WTC11 (cell line): ENCODE measurements around the gene SLC19A1. TPM values are rescaled to one million over a fixed set of nuclear protein-coding genes. Genes with fewer than 3 reads are reported as not detected.

ENCODE experiments used
- ATAC-seq: fragments of 200-7000 bp; cut with Tn5 transposase; 2 replicates; pipeline ENCODE4 v1.10.0; 2021; ENCODE audit warnings: mild to moderate bottlenecking, moderate library complexity
- CTCF ChIA-PET: fragments of 300-600 bp; sonication (Branson Sonifier 250); formaldehyde crosslinking; loops from one replicate; lab custom pipeline; 2021; ENCODE audit warnings: antibody characterized with exemption; lab: Charles Lee
- POLR2A ChIA-PET: fragments of 350-600 bp; sonication (Branson Sonifier 250); formaldehyde crosslinking; loops from one replicate; lab custom pipeline; 2021; ENCODE audit warnings: antibody characterized with exemption; lab: Charles Lee
- DNase-seq: peaks from one replicate; pipeline ENCODE4 v3.0.0; 2021; ENCODE audit warnings: low spot score
- H3K27ac Mint-ChIP-seq: 2 replicates; pipeline ENCODE4 v1.8.0; 2021; ENCODE audit warnings: mixed read lengths
- H3K27me3 Mint-ChIP-seq: 2 replicates; pipeline ENCODE4 v1.8.0; 2021; ENCODE audit warnings: low read depth, mild to moderate bottlenecking, moderate library complexity, mixed read lengths
- H3K36me3 Mint-ChIP-seq: 2 replicates; pipeline ENCODE4 v1.8.0; 2021; ENCODE audit warnings: mixed read lengths
- H3K4me1 Mint-ChIP-seq: 2 replicates; pipeline ENCODE4 v1.8.0; 2022; ENCODE audit warnings: mixed read lengths
- H3K4me3 Mint-ChIP-seq: 2 replicates; pipeline ENCODE4 v1.8.0; 2021; ENCODE audit warnings: mild to moderate bottlenecking, moderate library complexity, mixed read lengths
- H3K9me3 Mint-ChIP-seq: 2 replicates; pipeline ENCODE4 v1.8.0; 2021; ENCODE audit warnings: mixed read lengths
- ATF2 ChIP-seq: sonication (generic); formaldehyde crosslinking; IDR thresholded peaks from 2 replicates; pipeline ENCODE4 v1.8.1; 2022; ENCODE audit warnings: low read depth, missing genetic modification reagents, borderline replicate concordance
- CBFB ChIP-seq: sonication (generic); formaldehyde crosslinking; IDR thresholded peaks from 2 replicates; pipeline ENCODE4 v1.8.1; 2022; ENCODE audit warnings: mild to moderate bottlenecking, low read depth, missing genetic modification reagents
- CREM ChIP-seq: sonication (generic); formaldehyde crosslinking; IDR thresholded peaks from 2 replicates; pipeline ENCODE4 v1.8.1; 2022; ENCODE audit warnings: mild to moderate bottlenecking, missing genetic modification reagents, moderate library complexity
- E2F1 ChIP-seq: sonication (generic); formaldehyde crosslinking; IDR thresholded peaks from 2 replicates; pipeline ENCODE4 v1.8.0; 2022; ENCODE audit warnings: mild to moderate bottlenecking, missing genetic modification reagents
- E2F4 ChIP-seq: sonication (generic); formaldehyde crosslinking; IDR thresholded peaks from 2 replicates; pipeline ENCODE4 v1.8.1; 2022; ENCODE audit warnings: low read depth, mild to moderate bottlenecking, moderate library complexity, missing genetic modification reagents, borderline replicate concordance
- EMX1 ChIP-seq: fragments of 250-450 bp; sonication (Bioruptor Pico); IDR thresholded peaks from 2 replicates; pipeline ENCODE4 v1.8.0; 2021; ENCODE audit warnings: mild to moderate bottlenecking
- FOXK1 ChIP-seq: sonication (generic); formaldehyde crosslinking; IDR thresholded peaks from 2 replicates; pipeline ENCODE4 v1.8.0; 2022; ENCODE audit warnings: mild to moderate bottlenecking, moderate library complexity, missing genetic modification reagents
- FOXP4 ChIP-seq: sonication (generic); formaldehyde crosslinking; IDR thresholded peaks from 2 replicates; pipeline ENCODE4 v1.8.0; 2022; ENCODE audit warnings: mild to moderate bottlenecking, missing genetic modification reagents
- GRHL2 ChIP-seq: fragments of 250-450 bp; sonication (Bioruptor Pico); IDR thresholded peaks from 2 replicates; pipeline ENCODE4 v1.8.0; 2022; ENCODE audit warnings: mild to moderate bottlenecking, moderate library complexity; ENCODE audit not compliant: insufficient replicate concordance, severe bottlenecking
- HMGA2 ChIP-seq: fragments of 250-450 bp; sonication (Bioruptor Pico); IDR thresholded peaks from 2 replicates; pipeline ENCODE4 v1.4.0; 2021; ENCODE audit warnings: mild to moderate bottlenecking, moderate library complexity
- MAX ChIP-seq: sonication (generic); formaldehyde crosslinking; IDR thresholded peaks from 2 replicates; pipeline ENCODE4 v1.8.0; 2022; ENCODE audit warnings: mild to moderate bottlenecking, missing genetic modification reagents
- MYBL2 ChIP-seq: sonication (generic); formaldehyde crosslinking; IDR thresholded peaks from 2 replicates; pipeline ENCODE4 v1.8.1; 2023; ENCODE audit warnings: mild to moderate bottlenecking, moderate library complexity, missing genetic modification reagents
- NFATC4 ChIP-seq: fragments of 250-450 bp; sonication (Bioruptor Pico); IDR thresholded peaks from 2 replicates; pipeline ENCODE4 v1.9.0; 2021; ENCODE audit warnings: mild to moderate bottlenecking
- NFYB ChIP-seq: sonication (generic); formaldehyde crosslinking; conservative IDR thresholded peaks from 2 replicates; pipeline ENCODE4 v1.8.0; 2022; ENCODE audit warnings: low read depth, missing genetic modification reagents
- NR1H2 ChIP-seq: sonication (generic); formaldehyde crosslinking; IDR thresholded peaks from 2 replicates; pipeline ENCODE4 v1.9.0; 2021; ENCODE audit warnings: mild to moderate bottlenecking, moderate library complexity, missing genetic modification reagents
- NR3C1 ChIP-seq: sonication (generic); formaldehyde crosslinking; conservative IDR thresholded peaks from 2 replicates; pipeline ENCODE4 v1.8.1; 2023; ENCODE audit warnings: low read depth, mild to moderate bottlenecking, missing genetic modification reagents
- OVOL2 ChIP-seq: fragments of 250-450 bp; sonication (Bioruptor Pico); IDR thresholded peaks from 2 replicates; pipeline ENCODE4 v1.9.0; 2021; ENCODE audit warnings: mild to moderate bottlenecking, borderline replicate concordance
- RORB ChIP-seq: fragments of 250-450 bp; sonication (Bioruptor Pico); IDR thresholded peaks from 2 replicates; pipeline ENCODE4 v1.9.0; 2021; ENCODE audit warnings: mild to moderate bottlenecking
- SMAD4 ChIP-seq: sonication (generic); formaldehyde crosslinking; IDR thresholded peaks from 2 replicates; pipeline ENCODE4 v1.8.0; 2022; ENCODE audit warnings: mild to moderate bottlenecking, missing genetic modification reagents
- STAT6 ChIP-seq: sonication (generic); formaldehyde crosslinking; conservative IDR thresholded peaks from 2 replicates; pipeline ENCODE4 v1.8.1; 2023; ENCODE audit warnings: mild to moderate bottlenecking, low read depth, missing genetic modification reagents, moderate library complexity
- USF2 ChIP-seq: sonication (generic); formaldehyde crosslinking; IDR thresholded peaks from 2 replicates; pipeline ENCODE4 v1.8.1; 2023; ENCODE audit warnings: mild to moderate bottlenecking, missing genetic modification reagents, moderate library complexity
- total RNA-seq: library from RNA; stranded (reverse); gene quantifications from 3 replicates; pipeline ENCODE4 v1.2.3, GENCODE V29; 2021

Gene SLC19A1
- total RNA-seq, 1 experiment from 2014 or later, result 29.8 TPM

GRCh38 chr21:45574691-45575090, 32.5 kb upstream of the SLC19A1 start:
- Mint-ChIP-seq H3K36me3 (no peaks in the 10 kb centered on the region), H3K27ac (no peak overlapping the region), H3K27me3 (peaks cover 4% of the 10 kb centered on the region; the same call in 1 of the 2 replicates), H3K4me3 (no peak overlapping the region), H3K9me3 (no peaks in the 10 kb centered on the region), H3K4me1 (no peaks in the 10 kb centered on the region)
- DNase-seq (no peak), ATAC-seq (no peak)
- ChIA-PET CTCF (interaction anchor here (1.0 to 6.4 kb wide), 2 partner anchors 15 to 19 kb away, joined by 3 to 41 read pairs; no protein-coding TSS in a partner anchor), POLR2A (no interaction called here)
- no peak for TF ChIP-seq NR3C1 (CRISPR knock-in tag)
- TF ChIP-seq STAT6 (CRISPR knock-in tag), result no peak
- TF ChIP-seq GRHL2 (CRISPR knock-in tag), result no peak
- TF ChIP-seq NFYB, result no peak
- no peak for TF ChIP-seq USF2 (CRISPR knock-in tag)
- TF ChIP-seq E2F4, result no peak
- no peak for TF ChIP-seq ATF2
- TF ChIP-seq NFATC4 (CRISPR knock-in tag), result no peak
- TF ChIP-seq RORB (CRISPR knock-in tag), result no peak

GRCh38 chr21:45574081-45574501, 31.9 kb upstream of the SLC19A1 start:
- DNase-seq (no peak), ATAC-seq (peak; percentile 32; the same call in 1 of the 2 replicates)
- ChIA-PET POLR2A (no interaction called here), CTCF (interaction anchor here (6.4 kb wide), 1 partner anchor 18 kb away, joined by 41 read pairs; no protein-coding TSS in a partner anchor)
- TF ChIP-seq FOXK1 (CRISPR knock-in tag) (no peak), HMGA2 (CRISPR knock-in tag) (no peak), MAX (CRISPR knock-in tag) (no peak), MYBL2 (CRISPR knock-in tag) (no peak), CREM (CRISPR knock-in tag) (no peak), SMAD4 (CRISPR knock-in tag) (no peak), FOXP4 (CRISPR knock-in tag) (no peak), E2F1 (CRISPR knock-in tag) (no peak), CBFB (CRISPR knock-in tag) (no peak), EMX1 (CRISPR knock-in tag) (no peak), NR1H2 (CRISPR knock-in tag) (no peak), OVOL2 (CRISPR knock-in tag) (no peak)
- H3K27ac Mint-ChIP-seq, result no peak overlapping the region
- peaks cover 4% of the 10 kb centered on the region; the same call in 1 of the 2 replicates for H3K27me3 Mint-ChIP-seq
- no peak overlapping the region for H3K4me3 Mint-ChIP-seq
- H3K9me3 Mint-ChIP-seq, result no peaks in the 10 kb centered on the region
- H3K36me3 Mint-ChIP-seq, result no peaks in the 10 kb centered on the region
- H3K4me1 Mint-ChIP-seq, result no peaks in the 10 kb centered on the region
